ENCODE results near the gene ATP6V0A4. TPM values are rescaled to one million over a fixed set of nuclear protein-coding genes. Genes with fewer than 3 reads are reported as not detected.

Gene ATP6V0A4
- total RNA-seq, 1 experiment from 2014 or later = 1.0 TPM

DNA sequence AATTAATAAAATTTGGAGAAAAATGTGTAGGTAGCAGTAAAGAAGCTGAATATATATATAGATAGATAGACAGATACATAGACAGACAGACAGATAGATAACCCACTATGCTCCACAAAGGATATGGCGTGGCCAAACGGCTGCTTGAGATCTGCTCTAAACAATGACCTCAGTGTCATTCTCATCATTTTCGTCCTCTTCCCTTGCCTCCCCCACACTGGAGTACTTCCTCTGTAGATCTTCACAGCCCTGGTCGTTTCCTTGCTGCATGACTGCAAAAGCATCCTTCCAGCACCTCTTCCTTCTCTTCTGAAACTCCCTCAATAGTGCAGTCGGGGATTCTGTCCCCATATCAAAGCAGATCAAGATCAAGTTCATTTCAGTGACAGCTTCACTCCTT, 35.6 kb upstream of the ATP6V0A4 start:
- peaks cover 24% of the 10 kb centered on the region for H3K36me3 ChIP-seq (ENCODE audit: low read depth, low read length)
- ATAC-seq (no peak), DNase-seq (no peak)
- H3K79me2 ChIP-seq (ENCODE audit: low read length) = no peaks in the 10 kb centered on the region
- no peak overlapping the region for H2AFZ ChIP-seq (ENCODE audit: low read length)
- TF ChIP-seq, protein P1, sequence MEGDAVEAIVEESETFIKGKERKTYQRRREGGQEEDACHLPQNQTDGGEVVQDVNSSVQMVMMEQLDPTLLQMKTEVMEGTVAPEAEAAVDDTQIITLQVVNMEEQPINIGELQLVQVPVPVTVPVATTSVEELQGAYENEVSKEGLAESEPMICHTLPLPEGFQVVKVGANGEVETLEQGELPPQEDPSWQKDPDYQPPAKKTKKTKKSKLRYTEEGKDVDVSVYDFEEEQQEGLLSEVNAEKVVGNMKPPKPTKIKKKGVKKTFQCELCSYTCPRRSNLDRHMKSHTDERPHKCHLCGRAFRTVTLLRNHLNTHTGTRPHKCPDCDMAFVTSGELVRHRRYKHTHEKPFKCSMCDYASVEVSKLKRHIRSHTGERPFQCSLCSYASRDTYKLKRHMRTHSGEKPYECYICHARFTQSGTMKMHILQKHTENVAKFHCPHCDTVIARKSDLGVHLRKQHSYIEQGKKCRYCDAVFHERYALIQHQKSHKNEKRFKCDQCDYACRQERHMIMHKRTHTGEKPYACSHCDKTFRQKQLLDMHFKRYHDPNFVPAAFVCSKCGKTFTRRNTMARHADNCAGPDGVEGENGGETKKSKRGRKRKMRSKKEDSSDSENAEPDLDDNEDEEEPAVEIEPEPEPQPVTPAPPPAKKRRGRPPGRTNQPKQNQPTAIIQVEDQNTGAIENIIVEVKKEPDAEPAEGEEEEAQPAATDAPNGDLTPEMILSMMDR (conservative IDR thresholded peaks at IDR 0.05; ENCODE audit: low read depth, low read length) = no peak
- no peak for TF ChIP-seq EZH2 (IDR thresholded peaks at IDR 0.05; ENCODE audit: low read length, unreplicated experiment)
- TF ChIP-seq EZH2phosphoT487 (IDR thresholded peaks at IDR 0.05; ENCODE audit: borderline replicate concordance, low read length) = no peak
- CTCF ChIA-PET = no interaction called here
- H3K9me2 ChIP-seq (replicated peaks; ENCODE audit: low read length) = no peaks in the 10 kb centered on the region
- no peaks in the 10 kb centered on the region for H4K20me1 ChIP-seq (ENCODE audit: low read length)
- H3K27me3 ChIP-seq (ENCODE audit: low read length) = no peaks in the 10 kb centered on the region
- no peak overlapping the region for H3K27ac ChIP-seq (ENCODE audit: low read length)
- H3K4me1 ChIP-seq (ENCODE audit: insufficient read depth, low read length) = peaks cover 4% of the 10 kb centered on the region; the same call in 1 of the 2 replicates
- no peak overlapping the region for H3K4me2 ChIP-seq (ENCODE audit: low read length)
- no TSS peak for BruUV-seq (replicated peaks)
- H3K9me3 ChIP-seq (ENCODE audit: low read length) = no peaks in the 10 kb centered on the region
- H3K9ac ChIP-seq (ENCODE audit: low read length) = no peak overlapping the region
- H3K4me3 ChIP-seq (ENCODE audit: low read length) = no peak overlapping the region
- no peaks in the 10 kb centered on the region for H3F3A ChIP-seq (ENCODE audit: low read length, unreplicated experiment)
- POLR2A ChIA-PET (ENCODE audit: unreplicated experiment) = no interaction called here
- intact Hi-C loops (cut with micrococcal nuclease) = no loop called here

DNA sequence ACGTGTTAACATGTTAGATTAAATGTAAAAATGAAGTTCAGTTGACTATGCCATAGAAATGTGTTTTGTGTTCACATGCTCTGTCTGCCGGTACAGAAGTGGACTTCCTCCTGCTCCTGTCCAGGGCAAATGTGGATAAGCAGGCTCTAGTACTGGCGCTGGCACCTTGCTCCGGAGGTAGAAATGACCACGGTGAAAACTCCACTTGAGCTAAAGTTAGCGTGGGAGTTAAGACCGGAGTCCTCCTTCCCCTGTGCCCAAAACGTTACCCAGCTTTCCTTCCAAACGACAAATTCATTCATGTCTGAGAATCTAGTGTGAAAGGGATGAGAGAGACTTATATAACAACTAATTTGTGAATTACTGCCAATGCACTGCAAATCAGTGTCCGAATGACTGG, 35.0 kb upstream of the ATP6V0A4 start:
- CTCF ChIA-PET = no interaction called here
- TF ChIP-seq, protein P1 (conservative IDR thresholded peaks at IDR 0.05; ENCODE audit: low read depth, low read length) = no peak
- TF ChIP-seq EZH2 (IDR thresholded peaks at IDR 0.05; ENCODE audit: low read length, unreplicated experiment) (no peak), EZH2phosphoT487 (IDR thresholded peaks at IDR 0.05; ENCODE audit: borderline replicate concordance, low read length) (no peak)
- Histone ChIP-seq H3K9me3 (ENCODE audit: low read length) (no peaks in the 10 kb centered on the region), H3K79me2 (ENCODE audit: low read length) (no peaks in the 10 kb centered on the region), H3K27ac (ENCODE audit: low read length) (no peak overlapping the region), H4K20me1 (ENCODE audit: low read length) (no peaks in the 10 kb centered on the region), H2AFZ (ENCODE audit: low read length) (no peak overlapping the region), H3K4me2 (ENCODE audit: low read length) (no peak overlapping the region), H3K9ac (ENCODE audit: low read length) (no peak overlapping the region), H3K27me3 (ENCODE audit: low read length) (no peaks in the 10 kb centered on the region), H3K4me1 (ENCODE audit: insufficient read depth, low read length) (peaks cover 10% of the 10 kb centered on the region), H3K9me2 (replicated peaks; ENCODE audit: low read length) (no peaks in the 10 kb centered on the region), H3K36me3 (ENCODE audit: low read depth, low read length) (peaks cover 24% of the 10 kb centered on the region), H3K4me3 (ENCODE audit: low read length) (no peak overlapping the region), H3F3A (ENCODE audit: low read length, unreplicated experiment) (no peaks in the 10 kb centered on the region)
- POLR2A ChIA-PET (ENCODE audit: unreplicated experiment) = no interaction called here
- intact Hi-C loops (cut with micrococcal nuclease) = no loop called here
- BruUV-seq (replicated peaks) = TSS peak; percentile 1
- DNase-seq (no peak), ATAC-seq (no peak)

DNA sequence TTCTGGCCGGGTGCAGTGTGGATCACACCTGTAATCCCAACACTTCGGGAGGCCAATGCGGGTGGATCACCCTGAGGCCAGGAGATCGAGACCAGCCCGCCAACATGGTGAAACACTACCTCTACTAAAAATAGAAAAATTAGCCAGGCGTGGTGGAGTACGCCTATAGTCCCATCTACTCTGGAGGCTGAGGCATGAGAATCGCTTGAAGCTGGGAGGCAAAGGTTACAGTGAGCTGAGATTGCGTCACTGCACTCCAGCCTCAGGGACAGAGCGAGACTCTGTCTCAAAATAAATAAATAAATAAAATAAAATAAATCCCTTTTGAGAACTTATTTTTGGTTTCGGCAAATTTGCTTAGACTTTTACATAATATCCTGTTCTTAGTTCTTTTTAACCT, 31.3 kb upstream of the ATP6V0A4 start:
- no peak for ATAC-seq
- Histone ChIP-seq H2AFZ (ENCODE audit: low read length) (no peak overlapping the region), H3K9ac (ENCODE audit: low read length) (peak overlapping the region; percentile 17; the same call in 1 of the 2 replicates), H3K4me2 (ENCODE audit: low read length) (no peak overlapping the region), H3K27me3 (ENCODE audit: low read length) (no peaks in the 10 kb centered on the region), H4K20me1 (ENCODE audit: low read length) (no peaks in the 10 kb centered on the region), H3K36me3 (ENCODE audit: low read depth, low read length) (no peaks in the 10 kb centered on the region), H3K4me1 (ENCODE audit: insufficient read depth, low read length) (peaks cover 13% of the 10 kb centered on the region), H3K4me3 (ENCODE audit: low read length) (no peak overlapping the region), H3K9me3 (ENCODE audit: low read length) (no peaks in the 10 kb centered on the region), H3K27ac (ENCODE audit: low read length) (peak overlapping the region; percentile 71), H3F3A (ENCODE audit: low read length, unreplicated experiment) (no peaks in the 10 kb centered on the region), H3K79me2 (ENCODE audit: low read length) (no peaks in the 10 kb centered on the region), H3K9me2 (replicated peaks; ENCODE audit: low read length) (no peaks in the 10 kb centered on the region)
- intact Hi-C loops (cut with micrococcal nuclease) = loop anchor here (2.0 kb wide), 1 partner anchor 73 kb away; no protein-coding TSS in a partner anchor
- POLR2A ChIA-PET (ENCODE audit: unreplicated experiment) = no interaction called here
- no TSS peak for BruUV-seq (replicated peaks)
- CTCF ChIA-PET = no interaction called here
- no peak for TF ChIP-seq EZH2phosphoT487 (IDR thresholded peaks at IDR 0.05; ENCODE audit: borderline replicate concordance, low read length)
- TF ChIP-seq, protein P1 (conservative IDR thresholded peaks at IDR 0.05; ENCODE audit: low read depth, low read length) = no peak
- no peak for TF ChIP-seq EZH2 (IDR thresholded peaks at IDR 0.05; ENCODE audit: low read length, unreplicated experiment)
- DNase-seq = no peak

Data from PC-3 (cell line).